ENCODE data around the gene ACOXL.

ACOXL gene

GRCh38 chr2:110869472-110870446, 137.4 kb downstream of the ACOXL start:
- Histone ChIP-seq H3K36me3 (ENCODE audit: insufficient read depth, low read length) (no peaks in the 10 kb centered on the region), H3F3A (ENCODE audit: insufficient read depth, low read length) (no peaks in the 10 kb centered on the region), H4K20me1 (ENCODE audit: insufficient read depth, low read length) (no peaks in the 10 kb centered on the region), H3K4me3 (ENCODE audit: low read depth, low read length, poor library complexity, severe bottlenecking) (no peak overlapping the region), H3K79me2 (ENCODE audit: insufficient read depth, low read length) (no peaks in the 10 kb centered on the region), H3K27ac (ENCODE audit: low read depth, low read length, poor library complexity, severe bottlenecking) (no peak overlapping the region), H3K4me2 (ENCODE audit: low read length) (no peak overlapping the region), H3K9me2 (ENCODE audit: low read depth, low read length) (no peaks in the 10 kb centered on the region), H3K9ac (ENCODE audit: low read length) (no peak overlapping the region), H3K27me3 (ENCODE audit: insufficient read depth, low read length) (no peaks in the 10 kb centered on the region), H2AFZ (ENCODE audit: low read length) (no peak overlapping the region), H3K9me3 (ENCODE audit: low read length) (no peaks in the 10 kb centered on the region), H3K4me1 (ENCODE audit: insufficient read depth, low read length, severe bottlenecking) (peaks cover 7% of the 10 kb centered on the region)
- no peak for TF ChIP-seq EZH2 (IDR thresholded peaks at IDR 0.05; ENCODE audit: borderline replicate concordance, low read length)

- H3K4me2 ChIP-seq (ENCODE audit: low read length) = no peak overlapping the region
- H3K79me2 ChIP-seq (ENCODE audit: insufficient read depth, low read length) = no peaks in the 10 kb centered on the region
- H3K27ac ChIP-seq (ENCODE audit: low read depth, low read length, poor library complexity, severe bottlenecking) = no peak overlapping the region
- no peak overlapping the region for H2AFZ ChIP-seq (ENCODE audit: low read length)
- H3K4me3 ChIP-seq (ENCODE audit: low read depth, low read length, poor library complexity, severe bottlenecking) = no peak overlapping the region
- no peaks in the 10 kb centered on the region for H3F3A ChIP-seq (ENCODE audit: insufficient read depth, low read length)
- peaks cover 14% of the 10 kb centered on the region for H3K4me1 ChIP-seq (ENCODE audit: insufficient read depth, low read length, severe bottlenecking)
- no peaks in the 10 kb centered on the region for H3K36me3 ChIP-seq (ENCODE audit: insufficient read depth, low read length)
- H3K27me3 ChIP-seq (ENCODE audit: insufficient read depth, low read length) = no peaks in the 10 kb centered on the region
- no peaks in the 10 kb centered on the region for H4K20me1 ChIP-seq (ENCODE audit: insufficient read depth, low read length)
- no peak overlapping the region for H3K9ac ChIP-seq (ENCODE audit: low read length)
- no peaks in the 10 kb centered on the region for H3K9me2 ChIP-seq (ENCODE audit: low read depth, low read length)
- no peak for TF ChIP-seq EZH2 (IDR thresholded peaks at IDR 0.05; ENCODE audit: borderline replicate concordance, low read length)
- no peak for TF ChIP-seq CTCF (IDR thresholded peaks at IDR 0.05; ENCODE audit: low read length)
- no peaks in the 10 kb centered on the region for H3K9me3 ChIP-seq (ENCODE audit: low read length)
Measured at GRCh38 chr2:110870545-110870944, 138.2 kb downstream of the ACOXL start.

- Histone ChIP-seq H3K9ac (ENCODE audit: low read length) (no peak overlapping the region), H3K36me3 (ENCODE audit: insufficient read depth, low read length) (no peaks in the 10 kb centered on the region), H3K27me3 (ENCODE audit: insufficient read depth, low read length) (no peaks in the 10 kb centered on the region), H3F3A (ENCODE audit: insufficient read depth, low read length) (no peaks in the 10 kb centered on the region), H3K27ac (ENCODE audit: low read depth, low read length, poor library complexity, severe bottlenecking) (no peak overlapping the region), H3K9me3 (ENCODE audit: low read length) (no peaks in the 10 kb centered on the region), H3K4me2 (ENCODE audit: low read length) (no peak overlapping the region), H3K4me1 (ENCODE audit: insufficient read depth, low read length, severe bottlenecking) (peaks cover 15% of the 10 kb centered on the region), H4K20me1 (ENCODE audit: insufficient read depth, low read length) (no peaks in the 10 kb centered on the region), H3K4me3 (ENCODE audit: low read depth, low read length, poor library complexity, severe bottlenecking) (no peak overlapping the region), H2AFZ (ENCODE audit: low read length) (no peak overlapping the region), H3K9me2 (ENCODE audit: low read depth, low read length) (no peaks in the 10 kb centered on the region), H3K79me2 (ENCODE audit: insufficient read depth, low read length) (no peaks in the 10 kb centered on the region)
- TF ChIP-seq CTCF (IDR thresholded peaks at IDR 0.05; ENCODE audit: low read length) (no peak), EZH2 (IDR thresholded peaks at IDR 0.05; ENCODE audit: borderline replicate concordance, low read length) (no peak)
Measured at GRCh38 chr2:110871637-110872036, 139.3 kb downstream of the ACOXL start.
